ENCODE results near the gene TBC1D10A.

TBC1D10A gene

GRCh38 chr22:30297276-30297990 is 29.3 kb downstream of the TBC1D10A start:
- no peak for DNase-seq

DNA sequence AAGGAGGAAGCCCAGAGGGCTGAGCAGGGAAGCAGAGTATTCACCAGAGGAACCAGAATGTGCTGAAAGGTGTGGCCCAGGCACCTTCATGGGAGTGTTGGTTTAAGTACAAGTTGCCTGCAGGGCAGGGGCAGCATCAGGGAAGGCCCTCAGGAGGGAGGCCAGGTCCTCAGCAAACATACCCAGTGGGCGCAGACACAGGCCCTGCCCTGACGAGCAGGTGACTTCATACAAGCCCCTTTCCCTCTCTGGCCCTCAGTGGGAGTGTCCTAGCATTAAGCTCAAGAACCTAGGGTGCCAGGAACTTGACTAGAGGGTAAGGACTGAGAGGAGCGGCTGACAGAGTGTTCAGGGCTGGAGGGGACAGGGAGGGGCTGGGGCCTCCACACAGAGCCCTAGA is 29.9 kb downstream of the TBC1D10A start:
- no peak for DNase-seq

DNA sequence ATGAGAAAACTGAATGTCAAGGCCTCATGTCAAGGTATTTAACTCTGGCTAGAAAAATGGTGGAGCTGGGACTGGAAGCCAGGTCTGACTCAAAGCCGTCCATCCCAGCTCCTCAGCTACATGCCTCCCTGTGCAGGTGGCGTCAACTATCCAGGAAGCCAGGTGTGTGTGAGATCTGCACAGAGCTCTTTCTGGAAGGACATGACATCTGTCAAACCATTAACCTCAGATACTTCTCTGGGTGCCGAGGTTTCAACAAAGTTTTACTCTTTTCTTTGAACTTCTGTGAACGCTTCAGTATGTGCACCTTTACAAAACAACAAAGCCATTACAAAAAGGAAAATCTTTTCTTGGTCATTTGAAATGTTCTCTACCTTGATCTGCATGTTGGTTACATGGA is 30.4 kb downstream of the TBC1D10A start:
- DNase-seq: no peak

DNA sequence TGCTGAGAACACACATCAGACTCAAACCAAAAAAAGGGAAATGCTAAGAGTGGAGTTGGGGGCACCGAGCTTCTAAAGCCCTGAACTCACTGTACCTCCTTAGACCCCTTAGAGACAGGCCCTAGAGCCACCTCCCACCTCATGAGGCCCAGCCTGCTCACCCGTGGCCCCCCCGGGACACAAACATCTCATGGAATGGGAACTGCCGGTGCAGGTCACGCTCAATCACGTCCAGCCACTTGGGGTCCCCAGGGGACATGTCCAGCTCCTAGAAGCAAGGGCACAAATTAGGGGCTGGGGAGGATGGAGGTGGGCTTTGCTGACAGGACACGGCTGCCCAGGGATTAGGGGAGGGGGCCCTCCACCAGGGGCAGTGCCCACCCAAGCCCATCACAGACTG is 31.2 kb downstream of the TBC1D10A start:
- no peak for DNase-seq

- no peak for DNase-seq
Measured at GRCh38 chr22:30294830-30295229, 31.9 kb downstream of the TBC1D10A start.

- DNase-seq: no peak
Measured at GRCh38 chr22:30294066-30294465, 32.7 kb downstream of the TBC1D10A start.

- no peak for DNase-seq
Measured at GRCh38 chr22:30293026-30293425, 33.7 kb downstream of the TBC1D10A start.

DNA sequence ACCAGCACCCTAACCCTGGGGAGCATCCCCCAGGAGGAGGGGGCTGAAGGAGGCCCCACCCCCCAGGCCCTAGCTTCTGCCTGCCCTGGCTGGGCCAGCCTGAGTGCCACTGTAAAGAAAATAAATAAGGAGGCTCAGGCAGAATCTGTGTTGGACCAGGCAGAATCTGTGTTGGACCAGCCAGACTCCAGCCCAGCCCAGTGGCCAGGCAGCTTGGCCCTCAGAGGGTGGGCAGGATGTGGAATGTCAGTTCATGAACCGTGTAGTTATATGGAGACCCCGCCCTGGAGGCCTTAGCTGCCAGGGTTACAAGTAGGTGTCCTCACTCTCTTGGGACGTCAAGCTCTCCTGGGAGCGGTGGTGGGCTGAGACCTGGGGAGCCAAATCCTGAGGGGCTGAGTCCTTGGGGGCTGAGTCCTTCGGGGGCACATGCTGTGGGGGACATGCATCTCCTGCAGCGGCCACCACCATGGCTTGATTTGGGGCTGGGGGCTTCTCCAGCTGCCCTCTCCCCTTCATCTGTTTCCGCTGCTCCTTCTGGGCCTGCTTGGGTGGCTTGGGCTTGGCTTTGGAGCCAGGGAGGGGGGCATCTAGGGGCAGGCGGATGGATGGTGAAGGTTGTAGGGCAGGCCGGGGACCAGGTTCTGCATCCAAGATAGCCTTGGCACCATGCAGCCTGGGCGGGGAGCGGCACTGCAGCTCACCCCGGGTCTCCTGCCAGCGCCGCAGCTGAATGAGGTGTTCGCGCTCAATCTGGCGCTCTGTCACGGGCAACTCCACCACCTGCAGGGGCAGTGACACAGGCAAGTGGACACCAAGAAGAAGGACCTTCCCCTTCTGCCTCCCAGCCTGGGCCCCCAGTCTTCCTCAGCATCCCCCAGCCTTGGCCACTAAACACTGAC is 34.4 kb downstream of the TBC1D10A start:
- DNase-seq: no peak

DNA sequence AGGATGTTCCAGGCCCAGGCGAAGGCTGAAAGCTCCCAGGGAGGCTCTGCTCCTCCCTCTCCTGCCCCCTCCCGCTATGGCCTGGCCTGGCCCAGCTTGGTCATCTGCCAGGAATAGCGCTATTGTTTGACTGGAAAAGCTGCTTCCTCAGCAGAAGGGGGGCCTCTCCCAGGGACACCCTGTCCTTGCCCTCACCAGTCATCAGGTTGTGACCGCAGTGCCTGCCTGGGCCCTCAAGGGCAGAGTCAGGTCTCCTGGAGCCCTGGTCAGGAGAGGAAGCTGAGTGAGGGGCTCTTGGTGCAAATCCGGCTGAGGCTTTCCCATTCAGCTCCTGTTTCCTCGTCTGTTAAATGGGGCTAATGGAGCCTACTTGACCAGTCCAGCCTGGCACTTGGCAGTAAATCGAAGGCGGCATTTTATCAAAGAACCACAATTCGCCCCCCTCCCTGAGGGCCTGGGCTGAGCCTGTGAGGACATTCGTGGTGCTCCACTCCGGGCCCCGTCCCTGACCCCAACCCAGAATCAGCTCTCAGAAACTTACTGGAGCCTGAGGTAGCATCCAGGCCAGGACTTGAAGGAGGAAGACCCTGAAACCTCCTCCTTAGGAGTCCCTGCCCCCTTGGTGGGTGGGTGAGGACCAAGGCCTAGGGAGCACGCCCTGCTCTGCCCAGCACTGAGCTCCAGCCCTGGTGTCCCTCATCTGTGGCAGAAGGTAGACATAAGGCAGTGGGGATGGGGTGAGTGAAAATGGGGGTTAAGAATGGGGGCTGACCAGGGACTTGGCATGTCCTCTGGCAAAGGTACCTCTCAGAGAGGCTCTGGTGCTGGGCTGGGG is 35.5 kb downstream of the TBC1D10A start:
- DNase-seq: no peak

DNA sequence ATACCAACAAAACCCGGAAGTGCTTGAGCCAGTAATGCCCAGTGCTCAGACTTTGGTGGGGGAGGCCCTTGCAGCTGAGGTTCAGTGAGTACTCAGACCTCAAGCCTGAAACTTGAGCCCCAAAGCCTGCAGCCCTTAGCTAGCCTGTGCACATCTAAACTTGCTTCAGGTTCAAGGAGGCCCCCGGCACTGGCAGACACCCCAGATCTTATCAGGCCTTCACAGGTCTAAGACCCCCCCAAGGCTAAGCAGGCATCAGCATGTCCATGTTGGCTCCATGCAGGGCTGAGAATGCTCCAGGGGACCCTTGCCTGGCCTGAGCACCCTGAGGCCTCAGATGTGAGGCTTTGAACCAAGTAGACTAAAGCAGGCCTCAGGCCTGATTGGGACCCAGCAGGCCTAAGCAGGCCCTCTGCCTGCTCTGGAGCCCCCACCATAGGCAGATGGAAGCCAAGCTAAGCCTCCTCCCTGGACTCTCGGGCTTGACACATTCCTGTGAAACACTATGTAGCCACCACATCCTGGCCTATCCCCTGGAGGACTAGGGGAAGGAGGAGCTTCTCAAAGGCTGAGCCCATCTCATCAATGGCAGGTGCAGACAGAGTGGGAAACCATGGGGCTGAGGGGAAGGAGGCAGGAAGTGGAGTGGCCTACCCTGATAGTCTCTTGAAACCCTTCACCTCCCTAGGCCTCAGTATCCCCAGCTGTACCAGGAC is 36.2 kb downstream of the TBC1D10A start:
- DNase-seq: no peak

- no peak for DNase-seq
Measured at GRCh38 chr22:30289980-30290313, 36.8 kb downstream of the TBC1D10A start.

DNA sequence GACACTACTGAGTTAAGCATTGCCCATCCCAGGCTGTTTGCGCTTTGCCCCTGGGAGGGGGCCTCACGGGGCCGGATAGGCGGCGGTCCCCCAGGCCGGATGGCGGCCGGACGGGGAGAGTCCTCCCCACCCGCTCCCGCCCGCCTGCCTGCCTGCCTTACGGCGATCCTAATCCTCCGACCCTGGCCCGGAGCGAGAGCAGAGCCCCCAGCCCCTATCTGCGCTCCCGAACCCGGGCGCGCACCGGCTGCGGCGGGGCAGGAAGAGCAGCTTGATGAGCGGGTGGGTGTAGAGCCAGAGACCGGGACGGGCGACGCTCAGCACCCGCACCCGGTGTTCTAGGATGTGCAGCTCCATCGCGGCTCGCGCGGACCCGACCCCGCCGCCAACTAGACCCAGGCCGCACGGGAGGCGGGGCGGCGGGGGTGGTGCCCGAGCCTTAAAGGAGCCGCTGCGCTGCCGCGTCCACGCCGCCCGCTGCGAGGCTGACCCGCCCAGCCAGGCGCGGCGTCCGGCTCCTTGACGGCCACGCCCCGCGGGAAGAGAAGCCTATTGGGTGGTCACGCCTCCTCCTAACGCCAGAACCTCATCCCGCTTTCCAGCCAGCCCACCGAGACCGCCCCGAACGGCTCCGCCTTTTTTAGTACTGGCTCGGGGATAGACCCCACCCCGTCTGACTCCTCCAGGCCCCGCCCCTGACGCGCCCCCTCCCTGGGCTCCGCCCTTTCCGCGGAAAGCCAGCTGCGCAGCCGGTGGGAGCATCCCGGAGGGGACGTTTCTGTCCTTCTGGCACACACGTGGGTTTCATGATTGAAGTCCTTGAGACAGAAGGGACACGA is 37.4 kb downstream of the TBC1D10A start, which contains the start of gene CASTOR1:
Gene CASTOR1, minus strand, starts transcription at position 365 of the 839 bp plus-strand sequence. Its CDS starts 8 bp downstream, at position 357.
- peak; percentile 68 to 83 (median 78) for DNase-seq

- DNase-seq: no peak
Measured at GRCh38 chr22:30288419-30289140, 38.2 kb downstream of the TBC1D10A start.

GRCh38 chr22:30287648-30288418 is 38.9 kb downstream of the TBC1D10A start:
- DNase-seq: peak; percentile 77 to 85 (median 78)

DNA sequence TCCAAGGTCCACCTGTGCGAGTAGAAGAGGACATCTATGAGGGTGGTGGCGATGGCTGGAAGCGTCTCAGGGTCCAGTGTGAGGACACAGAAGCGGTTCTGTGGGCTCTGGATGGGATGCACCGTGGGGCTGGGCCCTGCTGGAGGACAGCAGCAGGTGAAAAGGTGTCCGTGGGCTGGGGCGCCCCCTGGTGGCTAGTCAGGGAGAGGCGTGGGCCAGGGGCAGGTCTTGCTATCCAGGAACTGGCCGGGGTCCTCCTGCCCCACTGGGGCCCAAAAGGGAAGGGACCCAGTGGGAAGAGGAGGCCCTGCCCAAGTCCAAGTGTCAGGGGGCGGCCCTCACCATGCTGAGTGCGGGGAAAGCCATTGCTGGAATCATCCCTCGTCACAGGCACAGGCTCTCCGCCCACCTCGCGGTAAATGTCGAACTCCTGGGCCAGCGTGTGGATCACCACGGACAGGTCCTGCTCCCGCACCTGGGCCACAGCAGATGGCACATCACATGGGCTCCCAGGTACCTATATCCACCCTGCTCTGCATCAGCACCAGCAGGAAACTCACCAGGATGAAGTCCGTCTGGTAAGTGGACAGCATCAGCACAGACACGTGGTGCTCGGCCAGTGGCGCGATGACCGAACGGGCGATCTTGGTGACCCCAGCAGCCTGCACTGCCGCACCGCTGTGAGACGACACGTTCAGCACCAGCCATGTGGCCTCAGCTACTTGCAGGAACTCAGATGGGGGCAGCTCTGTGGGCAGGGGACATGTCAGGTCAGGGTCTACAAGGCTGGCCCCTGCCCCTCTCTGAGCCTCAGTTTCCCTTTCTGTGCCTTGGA is 39.7 kb downstream of the TBC1D10A start:
- DNase-seq: peak; percentile 72 to 90 (median 82)

DNA sequence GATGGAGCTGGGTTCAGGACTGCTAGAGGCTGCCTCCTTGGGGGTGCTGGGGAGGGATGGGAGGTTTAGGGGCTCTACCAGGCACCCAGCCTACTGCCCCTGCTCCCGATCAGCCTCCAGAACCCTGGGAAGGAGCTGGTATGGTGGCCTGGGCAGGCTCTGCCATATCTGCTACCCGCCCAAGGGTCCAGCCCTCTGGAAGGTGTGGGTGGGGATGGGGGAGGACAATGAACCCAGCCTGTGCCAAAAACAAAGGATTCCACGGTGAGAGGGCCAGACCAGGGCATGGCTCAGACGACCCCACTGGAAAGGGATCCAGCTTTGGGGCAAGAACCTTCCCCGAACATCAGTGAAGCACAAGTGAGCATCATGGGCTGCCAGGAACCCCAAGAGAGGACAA is 40.4 kb downstream of the TBC1D10A start:
- DNase-seq: no peak

DNA sequence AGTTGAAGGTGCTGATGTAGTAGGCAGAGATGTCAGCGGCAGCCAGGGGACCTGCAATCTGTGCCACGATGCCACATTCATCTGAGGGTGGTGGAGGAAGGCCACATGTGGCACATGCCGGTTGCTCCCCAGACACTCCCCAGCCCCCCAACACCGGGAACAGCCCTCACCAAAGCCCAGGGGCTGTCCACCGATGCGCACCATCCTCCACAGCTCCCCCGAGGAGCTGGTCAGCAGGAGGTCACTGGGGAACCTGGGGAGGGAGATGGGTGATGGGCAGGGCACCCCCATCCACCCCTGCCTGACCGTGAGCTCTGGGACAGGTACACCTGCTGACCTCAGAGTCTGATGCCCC is 40.9 kb downstream of the TBC1D10A start:
- DNase-seq: no peak

DNA sequence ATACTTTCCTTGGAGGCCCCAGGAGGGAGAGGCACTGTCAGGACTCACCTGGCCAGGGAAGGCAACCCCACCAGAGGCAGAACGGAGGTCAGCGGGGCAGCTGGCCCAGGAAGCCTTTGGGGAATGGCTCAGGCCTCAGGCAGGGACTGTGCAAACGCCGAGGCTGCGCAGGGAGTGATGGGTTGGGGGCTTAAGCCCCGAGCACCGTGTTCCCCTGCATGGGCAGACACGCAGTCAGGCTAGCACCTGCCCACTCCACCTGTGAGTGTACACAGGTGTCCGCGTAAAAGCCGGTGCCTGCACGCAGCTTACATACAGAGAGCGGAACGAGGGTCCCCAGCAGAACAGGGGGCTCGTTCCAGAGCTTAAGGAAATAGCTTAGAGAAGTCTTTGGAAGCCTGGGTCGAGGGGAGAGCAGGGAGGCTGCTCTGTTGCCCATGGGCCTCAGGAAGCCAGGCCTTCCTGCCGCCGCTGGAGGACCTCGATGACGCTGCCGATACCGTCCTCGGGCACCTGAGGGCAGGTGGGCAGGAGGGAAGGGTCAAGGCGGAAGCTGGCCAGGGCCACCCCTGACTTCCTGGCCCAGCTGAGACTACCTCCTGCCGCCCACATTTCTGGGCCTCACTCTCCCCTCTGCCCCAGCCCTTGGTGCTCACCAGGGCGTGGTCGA is 41.4 kb downstream of the TBC1D10A start:
- no peak for DNase-seq

- DNase-seq: no peak
Measured at GRCh38 chr22:30284666-30285065, 42.1 kb downstream of the TBC1D10A start.
